ENCODE measurements around the gene SGTA. TPM values are rescaled to one million over a fixed set of nuclear protein-coding genes. Genes with fewer than 3 reads are reported as not detected.

SGTA gene
- total and polyA plus RNA-seq, 2 of the 13 experiments (the other 11 are each of a cell fraction or from before 2014, with no cell fraction given) = 43.9 to 47.4 TPM

DNA sequence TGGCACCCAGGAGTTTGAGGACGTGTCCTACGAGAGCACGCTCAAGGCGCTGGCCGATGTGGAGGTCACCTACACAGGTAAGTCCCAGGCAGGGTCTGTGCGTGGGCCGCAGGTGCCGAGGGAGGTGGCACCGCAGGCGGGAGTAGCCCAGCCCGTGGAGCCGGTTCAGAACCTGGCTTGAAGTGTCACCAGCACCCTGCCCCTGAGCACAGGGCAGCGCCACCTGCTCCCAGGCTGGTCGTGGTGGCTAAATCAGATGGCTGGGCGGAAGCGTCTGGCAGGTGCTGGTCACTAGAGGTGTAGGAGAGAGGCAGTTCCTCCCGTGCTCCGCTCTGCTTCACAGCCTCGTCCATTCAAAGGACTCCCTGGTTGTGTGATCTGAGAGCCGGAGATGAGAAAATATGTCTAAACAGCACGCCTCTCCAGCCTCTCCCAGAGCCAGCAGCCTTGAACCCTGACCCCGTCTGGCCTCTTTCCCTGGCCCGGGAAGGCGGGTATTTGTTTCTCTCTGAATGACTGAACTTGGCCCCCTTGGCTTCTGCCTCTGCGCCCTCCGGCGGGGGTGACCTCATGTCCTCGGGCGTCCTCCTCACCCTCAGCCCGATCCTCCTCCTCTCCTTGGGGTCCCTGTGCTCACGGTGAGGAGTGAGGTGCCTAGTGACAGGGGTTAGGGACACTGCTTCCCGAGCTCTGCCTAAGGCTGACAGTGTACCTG lies 7.6 kb upstream of the SGTA start (continued):
- TF ChIP-seq SP140L (CRISPR knock-in tag; IDR thresholded peaks at IDR 0.05; ENCODE audit: borderline replicate concordance) = 0 out of 2 replicates have a peak, but pooled peaks have one; percentile 29
- TF ChIP-seq ZNF382 (CRISPR knock-in tag; IDR thresholded peaks at IDR 0.05; ENCODE audit: borderline replicate concordance) = no peak
- TF ChIP-seq ZNF614 (CRISPR knock-in tag; IDR thresholded peaks at IDR 0.05; ENCODE audit: borderline replicate concordance) = no peak
- TF ChIP-seq MBD4 (IDR thresholded peaks at IDR 0.05; ENCODE audit: borderline replicate concordance, low read length) = no peak
- peak; percentile 28; the same call in 1 of the 3 replicates for TF ChIP-seq MXI1 (IDR thresholded peaks at IDR 0.05; ENCODE audit: borderline replicate concordance, low read depth, low read length)
- no peak for TF ChIP-seq PHF5A (CRISPR knock-in tag; IDR thresholded peaks at IDR 0.05; ENCODE audit: low read depth, unreplicated experiment)
- TF ChIP-seq, protein P1, sequence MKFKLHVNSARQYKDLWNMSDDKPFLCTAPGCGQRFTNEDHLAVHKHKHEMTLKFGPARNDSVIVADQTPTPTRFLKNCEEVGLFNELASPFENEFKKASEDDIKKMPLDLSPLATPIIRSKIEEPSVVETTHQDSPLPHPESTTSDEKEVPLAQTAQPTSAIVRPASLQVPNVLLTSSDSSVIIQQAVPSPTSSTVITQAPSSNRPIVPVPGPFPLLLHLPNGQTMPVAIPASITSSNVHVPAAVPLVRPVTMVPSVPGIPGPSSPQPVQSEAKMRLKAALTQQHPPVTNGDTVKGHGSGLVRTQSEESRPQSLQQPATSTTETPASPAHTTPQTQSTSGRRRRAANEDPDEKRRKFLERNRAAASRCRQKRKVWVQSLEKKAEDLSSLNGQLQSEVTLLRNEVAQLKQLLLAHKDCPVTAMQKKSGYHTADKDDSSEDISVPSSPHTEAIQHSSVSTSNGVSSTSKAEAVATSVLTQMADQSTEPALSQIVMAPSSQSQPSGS (CRISPR knock-in tag; IDR thresholded peaks at IDR 0.05) = peak; percentile 81
- TF ChIP-seq, protein P2, sequence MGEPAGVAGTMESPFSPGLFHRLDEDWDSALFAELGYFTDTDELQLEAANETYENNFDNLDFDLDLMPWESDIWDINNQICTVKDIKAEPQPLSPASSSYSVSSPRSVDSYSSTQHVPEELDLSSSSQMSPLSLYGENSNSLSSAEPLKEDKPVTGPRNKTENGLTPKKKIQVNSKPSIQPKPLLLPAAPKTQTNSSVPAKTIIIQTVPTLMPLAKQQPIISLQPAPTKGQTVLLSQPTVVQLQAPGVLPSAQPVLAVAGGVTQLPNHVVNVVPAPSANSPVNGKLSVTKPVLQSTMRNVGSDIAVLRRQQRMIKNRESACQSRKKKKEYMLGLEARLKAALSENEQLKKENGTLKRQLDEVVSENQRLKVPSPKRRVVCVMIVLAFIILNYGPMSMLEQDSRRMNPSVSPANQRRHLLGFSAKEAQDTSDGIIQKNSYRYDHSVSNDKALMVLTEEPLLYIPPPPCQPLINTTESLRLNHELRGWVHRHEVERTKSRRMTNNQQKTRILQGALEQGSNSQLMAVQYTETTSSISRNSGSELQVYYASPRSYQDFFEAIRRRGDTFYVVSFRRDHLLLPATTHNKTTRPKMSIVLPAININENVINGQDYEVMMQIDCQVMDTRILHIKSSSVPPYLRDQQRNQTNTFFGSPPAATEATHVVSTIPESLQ (CRISPR knock-in tag; conservative IDR thresholded peaks at IDR 0.05) = no peak
- TF ChIP-seq, protein P3, sequence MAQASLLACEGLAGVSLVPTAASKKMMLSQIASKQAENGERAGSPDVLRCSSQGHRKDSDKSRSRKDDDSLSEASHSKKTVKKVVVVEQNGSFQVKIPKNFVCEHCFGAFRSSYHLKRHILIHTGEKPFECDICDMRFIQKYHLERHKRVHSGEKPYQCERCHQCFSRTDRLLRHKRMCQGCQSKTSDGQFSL (CRISPR knock-in tag; IDR thresholded peaks at IDR 0.05) = no peak
- TF ChIP-seq ATF7-NPFF (CRISPR knock-in tag; IDR thresholded peaks at IDR 0.05; ENCODE audit: low read depth) = no peak
- peak; percentile 89 for TF ChIP-seq SAP130 (CRISPR knock-in tag; IDR thresholded peaks at IDR 0.05; ENCODE audit: low read depth)
- TF ChIP-seq IRX3 (CRISPR knock-in tag; IDR thresholded peaks at IDR 0.05; ENCODE audit: borderline replicate concordance, low read depth) = 0 out of 2 replicates have a peak, but pooled peaks have one; percentile 46
- peak; percentile 88 for TF ChIP-seq HIVEP1 (CRISPR knock-in tag; IDR thresholded peaks at IDR 0.05)
- TF ChIP-seq, protein P4, sequence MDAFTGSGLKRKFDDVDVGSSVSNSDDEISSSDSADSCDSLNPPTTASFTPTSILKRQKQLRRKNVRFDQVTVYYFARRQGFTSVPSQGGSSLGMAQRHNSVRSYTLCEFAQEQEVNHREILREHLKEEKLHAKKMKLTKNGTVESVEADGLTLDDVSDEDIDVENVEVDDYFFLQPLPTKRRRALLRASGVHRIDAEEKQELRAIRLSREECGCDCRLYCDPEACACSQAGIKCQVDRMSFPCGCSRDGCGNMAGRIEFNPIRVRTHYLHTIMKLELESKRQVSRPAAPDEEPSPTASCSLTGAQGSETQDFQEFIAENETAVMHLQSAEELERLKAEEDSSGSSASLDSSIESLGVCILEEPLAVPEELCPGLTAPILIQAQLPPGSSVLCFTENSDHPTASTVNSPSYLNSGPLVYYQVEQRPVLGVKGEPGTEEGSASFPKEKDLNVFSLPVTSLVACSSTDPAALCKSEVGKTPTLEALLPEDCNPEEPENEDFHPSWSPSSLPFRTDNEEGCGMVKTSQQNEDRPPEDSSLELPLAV (CRISPR knock-in tag; conservative IDR thresholded peaks at IDR 0.05; ENCODE audit: low read depth) = no peak
- TF ChIP-seq PCBP1 (IDR thresholded peaks at IDR 0.05; ENCODE audit: borderline replicate concordance, low read depth, low read length) = no peak
- TF ChIP-seq HNRNPK (IDR thresholded peaks at IDR 0.05; ENCODE audit: low read depth, low read length, poor library complexity, severe bottlenecking) = no peak
- TF ChIP-seq RBAK (CRISPR knock-in tag; IDR thresholded peaks at IDR 0.05) = no peak
- no peak for TF ChIP-seq ZNF234 (CRISPR knock-in tag; conservative IDR thresholded peaks at IDR 0.05)
- no peak for TF ChIP-seq STAT5B (CRISPR knock-in tag; IDR thresholded peaks at IDR 0.05)
- peak; percentile 81; the same call in 1 of the 2 replicates for TF ChIP-seq HOXA3 (CRISPR knock-in tag; IDR thresholded peaks at IDR 0.05)
- TF ChIP-seq HDAC1 (CRISPR knock-in tag; IDR thresholded peaks at IDR 0.05) = peak; percentile 86
- no peak for TF ChIP-seq TCF7L2 (IDR thresholded peaks at IDR 0.05; ENCODE audit: low read depth, low read length)
- TF ChIP-seq PRPF4 (IDR thresholded peaks at IDR 0.05; ENCODE audit: low read depth, low read length, poor library complexity, severe bottlenecking) = no peak
- TF ChIP-seq MTF1 (CRISPR knock-in tag; IDR thresholded peaks at IDR 0.05) = no peak

Measured in HepG2 (cell line).